HG03045 (cell line): ENCODE measurements around the gene FOXG1.

Experiments
- ATAC-seq: cut with Tn5 transposase; IDR thresholded peaks from one replicate; pipeline ENCODE4 v1.9.1; 2021; ENCODE audit warnings: mild to moderate bottlenecking, moderate library complexity; ENCODE audit not compliant: unreplicated experiment

FOXG1 gene

DNA sequence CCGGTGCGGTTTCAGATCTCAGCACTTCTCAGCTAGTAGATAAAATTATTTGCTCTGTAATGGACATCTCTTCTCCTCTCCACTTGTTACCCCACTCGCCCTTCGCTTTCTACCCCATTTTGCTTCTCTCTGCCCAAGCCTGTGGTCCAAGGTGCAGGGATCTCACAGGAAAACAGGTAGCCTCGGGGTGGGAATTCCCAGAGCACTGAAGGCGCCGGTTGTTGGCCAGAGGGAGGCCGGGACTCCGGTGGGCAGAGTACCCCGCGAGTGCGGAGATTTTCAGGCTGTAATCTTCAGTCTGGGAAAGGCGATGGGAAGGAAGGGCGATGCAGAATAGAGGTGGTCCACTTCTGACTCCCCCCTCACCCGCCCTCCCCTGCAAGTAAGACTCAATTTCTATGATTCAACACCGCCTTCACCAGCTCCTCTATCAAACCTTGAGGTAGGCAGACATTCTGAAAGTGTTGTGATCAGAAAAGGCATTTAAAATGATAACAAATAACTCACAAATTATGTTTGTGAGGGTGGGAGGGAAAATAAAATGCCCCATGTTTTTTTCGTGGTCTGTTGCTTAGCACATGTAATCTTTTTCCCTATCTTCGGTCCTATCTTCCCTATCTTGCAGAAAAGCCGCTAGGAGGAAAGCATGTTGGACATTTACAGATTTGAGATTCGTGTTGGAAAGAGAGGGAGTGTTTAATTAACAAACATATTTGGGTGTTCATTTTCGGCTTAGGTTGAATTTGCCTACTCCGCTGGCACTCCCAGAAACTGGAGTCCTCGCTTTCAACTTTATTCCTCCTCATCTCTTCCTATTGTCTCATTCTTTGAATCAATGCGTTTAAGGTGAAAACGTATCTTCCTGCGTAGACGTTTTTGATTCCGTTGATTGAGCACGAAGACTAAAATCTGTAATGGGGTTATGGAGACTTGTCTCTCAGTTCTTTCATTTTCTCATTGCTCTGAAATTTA lies 8.5 kb downstream of the FOXG1 start:
- no peak for ATAC-seq

- no peak for ATAC-seq
Observed at GRCh38 chr14:28776482-28777266, 10.1 kb downstream of the FOXG1 start.

DNA sequence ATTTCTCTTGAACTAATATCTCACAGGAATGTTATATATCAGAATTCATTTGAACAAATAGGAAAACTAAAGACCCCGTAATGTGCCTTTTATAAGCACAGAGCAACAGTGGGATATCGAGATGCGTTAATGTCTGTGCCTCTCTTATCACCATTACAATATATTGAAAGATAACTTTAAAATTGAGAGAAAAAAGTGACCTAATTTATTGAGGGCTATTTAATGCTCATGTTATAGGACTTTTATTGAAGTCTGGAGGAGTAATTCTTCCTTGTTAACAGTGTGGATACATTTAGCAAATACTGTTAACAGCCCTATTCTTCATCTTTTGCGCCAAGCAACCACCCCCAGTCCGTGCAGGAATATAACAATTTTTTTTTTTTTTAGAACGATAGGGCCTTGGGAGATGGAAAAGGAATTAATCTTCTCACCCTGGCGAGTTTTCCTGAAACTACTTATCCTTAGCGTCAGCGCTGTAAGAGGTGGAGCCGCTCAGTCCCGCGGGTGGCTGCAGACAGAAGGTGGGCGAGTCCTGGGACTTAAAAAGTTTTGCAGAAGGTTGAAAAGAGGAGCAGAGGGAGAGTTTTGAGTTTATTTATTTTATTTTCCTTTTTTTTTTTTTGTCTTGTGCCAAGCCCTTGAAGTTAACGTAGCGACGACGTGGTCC lies 11.0 kb downstream of the FOXG1 start:
- ATAC-seq: no peak

- ATAC-seq: no peak
Observed at GRCh38 chr14:28778138-28779117, 11.8 kb downstream of the FOXG1 start.

- no peak for ATAC-seq
Observed at GRCh38 chr14:28779456-28779855, 12.9 kb downstream of the FOXG1 start.

DNA sequence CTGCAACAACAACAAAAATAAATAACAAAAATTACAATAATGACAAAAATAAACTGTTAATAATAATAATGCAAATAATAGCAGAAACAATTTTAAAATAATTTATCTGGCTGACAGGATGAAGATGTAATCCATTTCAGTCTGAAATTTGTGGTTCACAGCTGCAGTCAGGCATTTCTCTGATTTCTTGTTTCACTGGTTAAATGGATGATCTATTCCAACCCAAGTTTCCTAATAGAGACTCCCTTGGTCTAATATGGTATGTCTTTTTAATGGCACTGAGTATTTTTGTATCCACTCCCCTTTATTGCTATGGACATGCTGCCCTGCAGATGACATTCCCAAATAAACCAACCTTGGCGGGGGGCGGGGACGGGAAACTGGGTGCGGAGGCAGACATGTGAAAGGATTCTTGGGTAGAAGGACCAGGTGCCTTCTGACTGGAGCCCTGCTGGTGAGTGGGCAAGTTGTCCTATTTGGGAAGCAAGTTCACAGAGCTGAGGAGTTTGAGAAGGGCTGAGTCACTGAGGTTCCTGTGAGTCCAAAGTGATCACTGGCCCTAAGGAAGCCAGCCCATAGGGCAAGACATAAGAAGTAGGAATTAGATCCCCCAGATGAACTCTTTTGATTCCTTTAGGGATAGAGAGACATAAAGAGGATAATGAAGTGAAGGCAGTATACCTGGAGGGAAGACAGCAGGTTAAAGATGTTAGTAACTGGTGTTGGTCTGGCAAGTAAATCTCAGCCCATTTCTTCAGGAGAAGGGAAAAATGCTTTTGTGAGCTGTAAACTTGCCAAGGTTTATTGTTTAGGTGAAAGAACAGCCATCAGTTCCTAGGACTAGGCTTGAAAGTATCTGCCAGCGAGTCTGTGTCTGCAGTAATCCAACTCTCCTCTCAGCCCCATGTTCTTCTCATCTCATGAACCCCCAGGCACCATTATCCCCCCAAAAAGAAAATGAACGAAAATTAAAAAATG lies 14.5 kb downstream of the FOXG1 start:
- ATAC-seq: no peak

GRCh38 chr14:28782301-28782700 lies 15.7 kb downstream of the FOXG1 start:
- ATAC-seq: no peak

GRCh38 chr14:28783664-28784063 lies 17.1 kb downstream of the FOXG1 start:
- no peak for ATAC-seq

- no peak for ATAC-seq
Observed at GRCh38 chr14:28784096-28785048, 17.8 kb downstream of the FOXG1 start.

DNA sequence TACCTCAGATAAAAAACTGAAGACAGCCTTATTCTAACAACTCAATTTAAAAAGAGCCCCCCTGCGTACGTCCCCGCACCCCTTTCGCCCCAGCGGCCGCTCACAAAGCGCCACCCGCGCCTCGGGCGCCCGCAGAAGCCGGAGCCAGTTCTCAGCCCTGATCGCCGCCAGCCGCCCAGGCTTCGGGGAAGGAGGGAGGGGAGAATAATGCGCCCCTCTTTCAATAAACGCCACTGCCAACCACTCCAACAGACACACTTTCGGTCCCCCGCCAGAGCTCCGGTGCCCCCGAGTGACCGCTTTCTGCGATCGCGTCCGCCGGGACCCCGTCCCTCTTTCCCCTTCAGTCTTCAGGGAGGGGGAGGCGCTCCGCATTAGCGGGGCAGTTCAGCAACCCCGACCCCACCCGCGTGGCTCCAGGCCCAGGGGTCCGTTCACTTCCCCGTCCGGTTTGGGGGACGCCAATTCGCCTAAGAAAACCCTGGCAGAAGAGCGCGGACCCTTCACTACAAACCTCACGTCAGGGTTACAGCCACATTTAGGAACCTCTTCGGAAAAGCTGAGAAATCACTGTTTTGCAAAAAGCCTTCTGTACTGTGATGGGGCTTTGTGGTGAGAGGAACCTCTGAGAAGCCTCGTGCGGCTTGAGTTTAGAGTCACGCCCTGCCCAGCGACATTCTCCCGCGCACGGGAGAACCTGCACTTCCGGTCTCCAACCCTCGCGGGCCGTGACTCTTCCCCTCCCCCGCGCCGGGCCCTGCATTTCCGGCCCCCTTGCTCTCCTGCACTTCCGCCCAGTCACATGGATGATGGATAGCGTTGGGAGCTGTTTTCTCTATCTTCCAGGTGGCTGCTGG lies 18.7 kb downstream of the FOXG1 start:
- no peak for ATAC-seq

DNA sequence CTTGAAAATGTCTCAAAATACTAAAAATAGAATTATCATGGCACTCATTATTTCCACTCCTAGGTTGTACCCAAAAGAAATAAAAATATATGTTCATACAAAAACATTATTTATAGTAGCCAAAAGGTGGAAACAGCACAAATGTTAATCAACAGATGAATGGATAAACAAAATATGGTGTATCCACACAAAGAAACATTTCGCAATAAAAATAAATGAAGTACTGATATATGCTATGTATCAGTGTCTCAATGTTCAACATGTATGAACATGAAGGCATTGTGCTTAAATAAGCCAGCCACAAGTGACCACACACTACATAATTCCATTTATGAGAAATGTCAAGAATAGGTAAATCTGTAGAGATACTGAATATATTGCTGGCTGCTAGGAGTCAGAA lies 40.9 kb downstream of the FOXG1 start:
- no peak for ATAC-seq

DNA sequence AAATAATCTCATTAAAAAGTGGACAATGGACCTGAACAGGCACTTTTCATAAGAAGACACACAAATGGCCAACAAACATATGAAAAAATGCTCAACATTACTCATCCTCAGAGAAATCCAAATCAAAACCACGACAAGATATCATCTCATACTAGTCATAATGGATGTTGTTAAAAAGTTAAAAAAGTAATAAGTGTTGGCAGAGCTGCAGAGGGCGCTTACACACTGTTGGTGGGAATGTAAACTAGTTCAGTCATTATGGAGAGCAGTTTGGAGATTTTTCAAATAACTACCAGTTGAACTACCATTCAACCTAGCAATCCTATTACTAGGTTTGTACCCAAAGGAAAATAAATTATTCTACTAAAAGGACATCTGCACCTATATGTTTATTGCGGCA lies 47.2 kb downstream of the FOXG1 start:
- no peak for ATAC-seq
